Transverse colon (tissue), 4 donors: ENCODE data around the gene BASP1. TPM values are rescaled to one million over a fixed set of nuclear protein-coding genes. Genes with fewer than 3 reads are reported as not detected.
A peak's percentile ranks its signal among the peaks of the same experiment; 100 is the strongest.

ENCODE experiments used
- DNase-seq: peaks from one replicate; pipeline ENCODE4 v3.0.0-alpha.2; 2019
- H3K27ac ChIP-seq, 4 donors: fragments of 200-600 bp; sonication (generic); 2 replicates each; pipeline ENCODE4 v1.5.1; 2016 to 2018; ENCODE audit warnings: inconsistent platforms in 4 of 4
- H3K27me3 ChIP-seq: fragments of 200-600 bp; sonication (generic); 2 replicates; pipeline ENCODE4 v1.5.1; 2017; ENCODE audit warnings: inconsistent platforms
- H3K36me3 ChIP-seq, 4 donors: fragments of 200-600 bp; sonication (generic); 2 replicates each; pipeline ENCODE4 v1.5.1; 2017 to 2019; ENCODE audit warnings: inconsistent platforms in 4 of 4
- H3K4me1 ChIP-seq, 4 donors: fragments of 200-600 bp; sonication (generic); 2 replicates each; pipeline ENCODE4 v1.5.1; 2017 to 2020; ENCODE audit warnings: inconsistent platforms in 4 of 4
- H3K4me3 ChIP-seq, 4 donors: fragments of 200-600 bp; sonication (generic); 1 replicate in 1 of 4; 2 replicates in 3 of 4; pipeline versions ENCODE4 v1.5.1 to v1.6.1; 2017 to 2019; ENCODE audit warnings: inconsistent platforms in 4 of 4
- H3K9me3 ChIP-seq, 2 donors: fragments of 200-600 bp; sonication (generic); 2 replicates each; pipeline ENCODE4 v1.5.1; 2017 to 2019; ENCODE audit warnings: inconsistent platforms in 2 of 2
- CTCF ChIP-seq, 5 experiments: fragments of 200-600 bp in 3 of 5; fragments of 450-650 bp in 2 of 5; sonication (generic) in 3 of 5; IDR thresholded peaks; 1 replicate in 2 of 5; 2 replicates in 3 of 5; pipeline ENCODE4 v1.5.1; 2016 to 2017; ENCODE audit warnings: antibody characterized with exemption in 5 of 5, inconsistent platforms in 3 of 5, mild to moderate bottlenecking in 2 of 5, moderate library complexity in 1 of 5
- EP300 ChIP-seq: sonication (generic); formaldehyde crosslinking; IDR thresholded peaks from one replicate; pipeline ENCODE4 v1.6.1; 2017; ENCODE audit warnings: antibody characterized with exemption, low read depth
- POLR2A ChIP-seq: fragments of 450-650 bp; IDR thresholded peaks from one replicate; pipeline ENCODE4 v1.6.1; 2016; ENCODE audit warnings: antibody characterized with exemption, mild to moderate bottlenecking, moderate library complexity
- POLR2AphosphoS5 ChIP-seq, 3 donors: sonication (generic); formaldehyde crosslinking; IDR thresholded peaks; one replicate each; pipeline ENCODE4 v1.6.1; 2016; ENCODE audit warnings: antibody characterized with exemption in 3 of 3
- WGBS, 2 donors: methylation state at CpG; one replicate each; pipeline ENCODE4 v1.1.5; 2018; ENCODE audit warnings: low coverage in 1 of 2; 5-methylcytosine and 5-hydroxymethylcytosine counted together
- in situ Hi-C, 4 donors: fragments of 200-750 bp; cut with MboI; loops; one replicate each; pipeline versions ENCODE4 v1.15.0 to v1.15.1; 2017; ENCODE audit warnings: low sequenced_read_pairs in 3 of 4, low pct_ligation_motif_present in 1 of 4, low pct_unique_long_range_greater_than_20kb in 1 of 4
- intact Hi-C: fragments of 100-400 bp; cut with DNase I; formaldehyde crosslinking; loops from one replicate; pipeline ENCODE4 v1.15.1; 2023; ENCODE audit warnings: low total_unique reads
- total RNA-seq, 4 donors: library from RNA; depleted of rRNA; stranded (reverse); fragments of >200 nt; gene quantifications; one replicate each; pipeline ENCODE4 v1.1.0, GENCODE V29; 2016

Gene BASP1
- total RNA-seq, 4 donors from 2014 or later = 1.5 to 36.4 (median 9.2) TPM

GRCh38 chr5:17187011-17187785, 30.2 kb upstream of the BASP1 start:
- Histone ChIP-seq H3K4me1 (peaks cover 3 to 31% (median 13%) of the 10 kb centered on the region in 4 donors), H3K4me3 (no peak overlapping the region), H3K9me3 (no peaks in the 10 kb centered on the region), H3K27me3 (no peaks in the 10 kb centered on the region), H3K36me3 (no peaks in the 10 kb centered on the region), H3K27ac (no peak overlapping the region)
- in situ Hi-C loops (loop anchor here in 3 of 4 donors (5.0 to 25.0 kb wide), 4 partner anchors 250 to 700 kb away; partner anchors contain the start of gene MYO10 (in 2 of the 3)), intact Hi-C loops (loop anchor here (10.0 kb wide), 1 partner anchor 392 kb away; no protein-coding TSS in a partner anchor)
- TF ChIP-seq POLR2AphosphoS5 (IDR thresholded peaks at IDR 0.05) (no peak), POLR2A (no peak), CTCF (IDR thresholded peaks at IDR 0.05) (no peak), EP300 (no peak)
- 47 to 86% methylated on average over 2 to 7 of the region's 7 CpGs for WGBS, 2 donors
- DNase-seq = no peak

GRCh38 chr5:17187786-17188170, 29.7 kb upstream of the BASP1 start:
- TF ChIP-seq EP300 = no peak
- TF ChIP-seq POLR2AphosphoS5 (IDR thresholded peaks at IDR 0.05) = no peak
- no peak for TF ChIP-seq CTCF (IDR thresholded peaks at IDR 0.05)
- TF ChIP-seq POLR2A = no peak
- Histone ChIP-seq H3K36me3 (no peaks in the 10 kb centered on the region), H3K4me1 (peaks cover 3 to 31% (median 13%) of the 10 kb centered on the region in 4 donors), H3K9me3 (no peaks in the 10 kb centered on the region), H3K4me3 (no peak overlapping the region), H3K27me3 (no peaks in the 10 kb centered on the region), H3K27ac (no peak overlapping the region)
- DNase-seq = no peak
- in situ Hi-C loops = loop anchor here in 3 of 4 donors (5.0 to 25.0 kb wide), 4 partner anchors 250 to 700 kb away; partner anchors contain the start of gene MYO10 (in 2 of the 3)
- intact Hi-C loops = loop anchor here (10.0 kb wide), 1 partner anchor 393 kb away; no protein-coding TSS in a partner anchor
- WGBS, 2 donors = 89 to 95% methylated on average over 3 to 6 of the region's 6 CpGs

GRCh38 chr5:17189381-17190036, 27.9 kb upstream of the BASP1 start:
- intact Hi-C loops (loop anchor here (10.0 kb wide), 1 partner anchor 395 kb away; no protein-coding TSS in a partner anchor), in situ Hi-C loops (loop anchor here (5.0 to 25.0 kb wide), 5 partner anchors 252 to 702 kb away; partner anchors contain the start of gene MYO10 (in 2 of the 4))
- H3K9me3 ChIP-seq = no peaks in the 10 kb centered on the region
- H3K27ac ChIP-seq = peak overlapping the region in 3 of 4 donors; percentile 13 to 34 (median 22)
- 24 to 33% methylated on average over 1 to 13 of the region's 13 CpGs for WGBS, 2 donors
- no peaks in the 10 kb centered on the region for H3K27me3 ChIP-seq
- no peaks in the 10 kb centered on the region for H3K36me3 ChIP-seq
- peaks cover 3 to 31% (median 13%) of the 10 kb centered on the region in 4 donors for H3K4me1 ChIP-seq
- DNase-seq = peak; percentile 83
- TF ChIP-seq POLR2AphosphoS5 (IDR thresholded peaks at IDR 0.05) (no peak), POLR2A (no peak), CTCF (IDR thresholded peaks at IDR 0.05) (peak; percentile 87 to 92 (median 88)), EP300 (no peak)
- H3K4me3 ChIP-seq = no peak overlapping the region

- Histone ChIP-seq H3K27me3 (no peaks in the 10 kb centered on the region), H3K4me3 (no peak overlapping the region), H3K36me3 (no peaks in the 10 kb centered on the region), H3K9me3 (no peaks in the 10 kb centered on the region), H3K27ac (peak overlapping the region in 3 of 4 donors; percentile 13 to 34 (median 22)), H3K4me1 (peaks cover 3 to 31% (median 13%) of the 10 kb centered on the region in 4 donors)
- intact Hi-C loops = no loop called here
- TF ChIP-seq CTCF (IDR thresholded peaks at IDR 0.05) = peak; percentile 77 to 89 (median 84)
- no peak for TF ChIP-seq EP300
- no peak for TF ChIP-seq POLR2A
- TF ChIP-seq POLR2AphosphoS5 (IDR thresholded peaks at IDR 0.05) = peak in 1 of 3 donors; percentile 58
- DNase-seq = no peak
- in situ Hi-C loops = loop anchor here in 3 of 4 donors (10.0 to 25.0 kb wide), 3 partner anchors 253 to 703 kb away; partner anchors contain the start of gene MYO10 (in 2 of the 3)
- WGBS, 2 donors = 8% methylated on average over 3 to 4 of the region's 4 CpGs
Observed at GRCh38 chr5:17190242-17190778, 27.1 kb upstream of the BASP1 start.
